ENCODE data around the gene MBD5. TPM values are rescaled to one million over a fixed set of nuclear protein-coding genes. Genes with fewer than 3 reads are reported as not detected.

The MBD5 gene
- total and polyA plus RNA-seq, 8 donors, result 32.5 to 58.0 (median 43.5) TPM

DNA sequence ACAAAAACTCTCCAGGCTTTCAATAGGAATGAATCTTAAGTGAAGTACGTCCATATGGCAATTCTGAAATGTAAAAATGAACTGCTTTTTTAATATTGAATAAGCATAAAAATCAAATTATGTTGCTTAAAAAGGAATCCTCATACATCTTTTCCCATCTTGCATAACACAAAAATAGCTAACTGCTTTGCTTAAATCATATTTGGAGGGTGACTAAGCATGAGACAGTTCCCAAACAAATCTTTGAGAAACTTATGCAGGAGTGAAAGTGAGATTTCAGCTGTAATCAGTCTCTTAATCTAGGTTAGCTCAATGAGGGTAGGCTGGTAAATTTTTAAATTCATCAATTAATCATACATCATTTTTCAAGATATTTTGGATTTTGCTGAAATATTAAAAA, 111.5 kb downstream of the MBD5 start:
- TF ChIP-seq, protein P1, sequence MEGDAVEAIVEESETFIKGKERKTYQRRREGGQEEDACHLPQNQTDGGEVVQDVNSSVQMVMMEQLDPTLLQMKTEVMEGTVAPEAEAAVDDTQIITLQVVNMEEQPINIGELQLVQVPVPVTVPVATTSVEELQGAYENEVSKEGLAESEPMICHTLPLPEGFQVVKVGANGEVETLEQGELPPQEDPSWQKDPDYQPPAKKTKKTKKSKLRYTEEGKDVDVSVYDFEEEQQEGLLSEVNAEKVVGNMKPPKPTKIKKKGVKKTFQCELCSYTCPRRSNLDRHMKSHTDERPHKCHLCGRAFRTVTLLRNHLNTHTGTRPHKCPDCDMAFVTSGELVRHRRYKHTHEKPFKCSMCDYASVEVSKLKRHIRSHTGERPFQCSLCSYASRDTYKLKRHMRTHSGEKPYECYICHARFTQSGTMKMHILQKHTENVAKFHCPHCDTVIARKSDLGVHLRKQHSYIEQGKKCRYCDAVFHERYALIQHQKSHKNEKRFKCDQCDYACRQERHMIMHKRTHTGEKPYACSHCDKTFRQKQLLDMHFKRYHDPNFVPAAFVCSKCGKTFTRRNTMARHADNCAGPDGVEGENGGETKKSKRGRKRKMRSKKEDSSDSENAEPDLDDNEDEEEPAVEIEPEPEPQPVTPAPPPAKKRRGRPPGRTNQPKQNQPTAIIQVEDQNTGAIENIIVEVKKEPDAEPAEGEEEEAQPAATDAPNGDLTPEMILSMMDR (IDR thresholded peaks at IDR 0.05), result no peak
- Histone ChIP-seq H3K4me3 (no peak overlapping the region), H3K27me3 (no peaks in the 10 kb centered on the region), H3K4me1 (no peaks in the 10 kb centered on the region), H3K36me3 (no peaks in the 10 kb centered on the region), H3K9me3 (no peaks in the 10 kb centered on the region), H3K27ac (no peak overlapping the region)
- intact Hi-C loops (cut with DNase I), result no loop called here
- DNase-seq, result no peak
- peak; percentile 15 for ATAC-seq

DNA sequence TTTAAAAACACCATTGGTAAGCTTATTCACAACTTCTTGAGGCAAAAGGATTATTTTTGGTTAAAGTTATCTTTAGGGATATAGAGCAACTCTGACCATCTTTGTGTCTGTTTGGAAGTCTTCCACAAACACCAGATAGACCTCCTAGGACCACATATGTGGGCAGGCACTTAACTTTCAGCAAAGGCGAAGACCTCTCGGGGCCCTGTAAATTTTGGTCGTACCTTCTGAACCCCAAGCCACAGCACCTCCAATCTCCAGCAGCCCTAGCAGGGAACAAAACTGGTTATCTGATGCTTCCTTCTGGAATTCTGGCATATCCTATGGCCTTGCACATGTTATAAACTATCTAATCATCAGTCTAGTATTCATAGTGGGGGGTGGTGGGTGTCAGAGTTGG, 114.8 kb downstream of the MBD5 start:
- H3K9me3 ChIP-seq, result no peaks in the 10 kb centered on the region
- intact Hi-C loops (cut with DNase I), result no loop called here
- H3K27me3 ChIP-seq, result no peaks in the 10 kb centered on the region
- no peaks in the 10 kb centered on the region for H3K4me1 ChIP-seq
- H3K27ac ChIP-seq, result no peak overlapping the region
- H3K36me3 ChIP-seq, result no peaks in the 10 kb centered on the region
- DNase-seq (no peak), ATAC-seq (no peak)
- TF ChIP-seq, protein P1 (IDR thresholded peaks at IDR 0.05), result no peak
- no peak overlapping the region for H3K4me3 ChIP-seq

- Histone ChIP-seq H3K4me3 (no peak overlapping the region), H3K9me3 (no peaks in the 10 kb centered on the region), H3K27me3 (no peaks in the 10 kb centered on the region), H3K27ac (no peak overlapping the region), H3K36me3 (no peaks in the 10 kb centered on the region), H3K4me1 (no peaks in the 10 kb centered on the region)
- ATAC-seq, result no peak
- DNase-seq, result no peak
- intact Hi-C loops (cut with DNase I), result no loop called here
- TF ChIP-seq, protein P1 (IDR thresholded peaks at IDR 0.05), result no peak
Observed at GRCh38 chr2:148136441-148136840, 115.5 kb downstream of the MBD5 start.

GRCh38 chr2:148161909-148162435, 141.1 kb downstream of the MBD5 start:
- intact Hi-C loops (cut with DNase I), result no loop called here
- TF ChIP-seq, protein P1 (IDR thresholded peaks at IDR 0.05), result no peak
- no peak overlapping the region for H3K4me3 ChIP-seq
- H3K36me3 ChIP-seq, result peaks cover 0 to 5% of the 10 kb centered on the region in 2 donors
- ATAC-seq, result no peak
- no peak overlapping the region for H3K27ac ChIP-seq
- no peaks in the 10 kb centered on the region for H3K27me3 ChIP-seq
- no peaks in the 10 kb centered on the region for H3K9me3 ChIP-seq
- DNase-seq, result no peak
- no peaks in the 10 kb centered on the region for H3K4me1 ChIP-seq

GRCh38 chr2:148162871-148163270, 142.0 kb downstream of the MBD5 start:
- Histone ChIP-seq H3K27ac (no peak overlapping the region), H3K27me3 (no peaks in the 10 kb centered on the region), H3K36me3 (peaks cover 0 to 5% of the 10 kb centered on the region in 2 donors), H3K4me1 (no peaks in the 10 kb centered on the region), H3K9me3 (no peaks in the 10 kb centered on the region), H3K4me3 (no peak overlapping the region)
- ATAC-seq (no peak), DNase-seq (no peak)
- TF ChIP-seq, protein P1 (IDR thresholded peaks at IDR 0.05), result no peak
- intact Hi-C loops (cut with DNase I), result no loop called here
